ENCODE data around the gene ZNF423.

The ZNF423 gene

DNA sequence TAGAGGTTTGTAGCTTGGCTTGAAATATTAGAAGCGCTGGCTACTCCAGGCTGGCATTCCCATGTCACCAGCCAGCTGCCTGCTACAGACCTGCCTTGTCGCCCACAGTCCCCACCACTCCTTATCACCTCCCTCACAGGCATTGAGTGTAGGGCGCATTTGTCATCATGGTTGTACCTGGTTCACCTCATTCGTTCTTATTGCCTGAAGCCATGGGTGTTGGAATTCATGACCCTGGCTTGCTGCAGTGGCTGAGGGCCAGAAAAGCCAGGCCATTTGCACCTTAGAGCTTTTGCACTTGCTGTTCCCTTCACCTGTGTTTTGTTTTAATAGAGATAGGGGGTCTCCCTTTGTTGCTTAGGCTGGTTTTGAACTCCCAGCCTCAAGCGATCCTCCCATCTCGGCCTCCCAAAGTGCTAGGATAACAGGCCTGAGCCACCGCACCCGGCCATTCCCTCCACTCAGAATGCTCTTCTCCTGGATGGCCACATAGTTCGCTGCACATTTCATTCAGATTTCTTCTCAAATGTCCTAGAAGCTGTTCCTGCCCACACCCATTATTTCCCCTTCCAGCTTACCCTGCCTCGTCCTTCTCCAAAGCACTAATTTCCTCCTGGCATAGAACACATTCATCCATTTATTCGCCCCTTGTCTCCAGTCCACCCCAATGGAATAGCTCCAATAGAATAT, 384.7 kb downstream of the ZNF423 start:
- DNase-seq (ENCODE audit: low read depth), result no peak

- no peak for DNase-seq (ENCODE audit: low read depth)
Measured at GRCh38 chr16:49470513-49470991, 385.4 kb downstream of the ZNF423 start.

DNA sequence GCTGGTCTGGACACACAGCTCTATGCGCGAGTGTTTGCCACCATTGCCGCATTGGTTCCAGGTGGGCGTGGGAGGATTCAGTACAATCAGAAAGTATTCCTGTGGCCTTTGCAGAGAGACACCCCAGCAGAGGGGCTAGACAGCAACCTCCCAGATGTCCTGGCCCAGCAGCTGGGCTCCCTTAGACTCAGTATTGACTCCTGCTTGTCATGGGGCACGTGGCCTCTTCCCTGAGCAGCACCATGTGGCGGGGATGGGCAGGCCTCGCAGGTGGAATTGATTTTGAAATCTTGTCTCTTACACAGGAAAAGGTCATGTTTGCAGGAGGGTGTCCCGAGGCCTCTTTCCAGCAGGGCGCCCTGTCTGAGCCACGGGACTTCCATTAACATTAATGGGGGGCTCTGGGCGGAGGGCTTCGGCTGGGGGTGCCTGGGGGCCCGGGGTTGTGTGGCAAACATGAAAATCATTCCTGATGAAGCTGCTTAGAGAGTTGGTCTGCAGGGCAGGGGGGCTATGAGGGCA, 385.9 kb downstream of the ZNF423 start:
- DNase-seq (ENCODE audit: low read depth), result no peak

- no peak for DNase-seq (ENCODE audit: low read depth)
Measured at GRCh38 chr16:49469311-49469670, 386.6 kb downstream of the ZNF423 start.

- no peak for DNase-seq (ENCODE audit: low read depth)
Measured at GRCh38 chr16:49468611-49469310, 387.2 kb downstream of the ZNF423 start.

GRCh38 chr16:49467540-49468372, 388.2 kb downstream of the ZNF423 start:
- DNase-seq (ENCODE audit: low read depth), result no peak

DNA sequence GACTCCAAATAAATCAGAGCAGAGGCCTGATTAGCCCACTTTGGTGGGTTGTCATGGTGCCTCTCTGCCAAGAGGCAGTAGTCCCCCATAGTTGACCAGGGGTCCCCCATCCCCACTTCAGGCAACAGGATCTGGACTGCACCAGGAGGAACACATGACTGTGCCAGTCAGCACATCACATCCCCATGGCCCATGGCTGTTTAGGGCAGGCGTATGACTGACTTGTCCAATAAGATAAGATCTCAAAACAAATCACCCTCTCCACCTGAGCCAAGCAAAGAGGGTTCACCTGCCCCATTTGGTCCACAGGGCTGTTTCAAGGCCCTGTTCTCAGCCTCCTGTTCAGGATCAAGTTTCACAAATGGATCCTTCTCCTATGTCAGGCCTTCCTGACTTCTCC, 389.0 kb downstream of the ZNF423 start:
- DNase-seq (ENCODE audit: low read depth), result no peak

- DNase-seq (ENCODE audit: low read depth), result no peak
Measured at GRCh38 chr16:49466529-49466831, 389.4 kb downstream of the ZNF423 start.

- DNase-seq (ENCODE audit: low read depth), result no peak
Measured at GRCh38 chr16:49465661-49466528, 390.0 kb downstream of the ZNF423 start.

GRCh38 chr16:49464877-49465504, 390.9 kb downstream of the ZNF423 start:
- no peak for DNase-seq (ENCODE audit: low read depth)

- no peak for DNase-seq (ENCODE audit: low read depth)
Measured at GRCh38 chr16:49464093-49464492, 391.8 kb downstream of the ZNF423 start.

- DNase-seq (ENCODE audit: low read depth), result peak; percentile 41
Measured at GRCh38 chr16:49463529-49463928, 392.4 kb downstream of the ZNF423 start.

- no peak for DNase-seq (ENCODE audit: low read depth)
Measured at GRCh38 chr16:49462989-49463371, 392.9 kb downstream of the ZNF423 start.

- DNase-seq (ENCODE audit: low read depth), result no peak
Measured at GRCh38 chr16:49462362-49462988, 393.4 kb downstream of the ZNF423 start.

DNA sequence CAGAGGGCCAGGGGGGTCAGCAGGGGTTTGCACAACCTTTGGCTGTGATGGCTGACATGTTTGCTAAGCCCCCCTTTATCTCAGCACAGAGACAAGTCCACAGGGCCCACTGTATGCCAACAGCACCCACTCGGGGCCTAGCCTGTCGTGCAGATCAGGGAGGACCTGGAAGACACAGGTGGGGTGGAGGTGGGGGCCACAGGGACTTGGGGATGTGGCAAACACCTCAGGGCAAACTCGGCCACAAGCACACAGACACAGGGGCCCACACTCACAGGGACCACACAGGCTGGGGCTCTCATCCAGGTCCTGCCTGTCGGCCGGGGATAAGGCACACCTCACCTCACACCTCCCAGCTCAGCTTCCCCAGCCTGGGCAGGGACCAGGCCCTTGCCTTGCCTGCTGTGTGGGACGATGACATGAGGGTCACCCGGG, 394.4 kb downstream of the ZNF423 start:
- DNase-seq (ENCODE audit: low read depth), result no peak

DNA sequence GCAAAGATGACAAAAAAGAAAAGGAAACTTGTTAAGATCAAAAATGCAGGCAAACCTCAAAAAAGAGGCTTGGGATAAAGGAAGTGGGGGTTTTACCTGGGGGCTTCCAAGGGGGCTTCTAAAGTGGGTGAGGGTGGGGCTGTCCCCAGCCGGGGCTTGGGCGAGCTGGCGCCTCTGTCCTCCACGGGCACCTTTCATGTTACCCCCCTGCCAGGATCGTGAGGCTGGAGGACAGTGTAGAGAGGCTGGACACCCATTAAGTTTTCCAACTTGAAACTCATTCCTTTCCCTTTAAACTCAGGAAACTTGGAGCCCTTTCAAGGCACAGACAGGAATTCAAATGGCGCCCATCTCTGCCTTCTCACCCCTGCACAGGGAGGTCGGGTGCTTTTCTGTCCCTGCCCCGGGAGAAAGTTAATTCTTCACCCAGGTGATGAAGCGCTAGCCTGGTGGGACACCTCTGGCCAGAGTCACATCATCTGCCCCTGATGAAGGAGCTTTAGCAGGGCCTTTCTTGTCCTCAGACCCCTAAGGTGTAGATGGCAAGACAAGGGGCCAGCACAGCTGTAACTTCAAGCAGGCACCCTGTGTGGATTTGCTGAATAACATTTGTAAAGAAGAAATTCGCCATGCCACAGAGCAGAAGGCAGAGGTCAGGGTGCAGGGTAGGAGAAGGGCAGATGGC, 395.0 kb downstream of the ZNF423 start:
- DNase-seq (ENCODE audit: low read depth), result no peak

GRCh38 chr16:49459953-49460735, 395.8 kb downstream of the ZNF423 start:
- no peak for DNase-seq (ENCODE audit: low read depth)

DNA sequence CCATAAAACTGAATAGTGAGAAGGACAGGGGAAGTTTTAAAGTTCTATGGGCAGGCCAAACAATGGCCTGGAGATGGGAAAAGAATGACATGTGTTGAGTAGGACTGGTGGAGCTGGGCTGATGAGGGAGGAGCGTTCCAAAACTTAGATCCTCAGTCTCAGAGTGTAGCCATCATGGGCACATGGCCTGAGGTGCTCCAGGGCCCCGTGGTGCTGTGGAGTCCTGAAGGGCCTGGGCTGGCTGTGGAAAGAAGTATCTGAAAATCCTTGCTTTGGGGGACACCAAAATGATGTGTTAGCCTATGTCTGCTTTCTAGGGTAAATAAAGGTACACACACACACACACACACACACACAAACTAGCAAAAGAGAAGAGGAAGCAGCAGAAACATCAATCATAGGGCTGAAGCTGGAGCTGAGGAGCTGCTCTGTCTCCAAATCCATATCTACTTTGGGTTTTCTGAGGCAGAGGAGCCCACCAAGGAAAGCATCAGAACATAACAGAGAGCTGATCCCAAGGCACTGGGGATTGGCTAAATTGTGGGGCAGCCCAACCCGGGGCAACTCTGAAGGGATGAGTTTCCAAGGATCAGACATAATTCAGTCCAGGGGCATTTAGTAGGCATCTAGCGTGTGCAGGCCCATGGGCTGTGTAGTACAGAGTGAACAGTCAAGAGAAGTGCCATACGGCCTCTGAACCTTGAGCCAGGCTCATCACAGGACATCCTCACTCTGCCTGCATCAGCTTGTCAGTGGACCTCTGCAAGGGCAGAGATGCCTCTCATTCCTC, 397.1 kb downstream of the ZNF423 start:
- DNase-seq (ENCODE audit: low read depth), result no peak

DNA sequence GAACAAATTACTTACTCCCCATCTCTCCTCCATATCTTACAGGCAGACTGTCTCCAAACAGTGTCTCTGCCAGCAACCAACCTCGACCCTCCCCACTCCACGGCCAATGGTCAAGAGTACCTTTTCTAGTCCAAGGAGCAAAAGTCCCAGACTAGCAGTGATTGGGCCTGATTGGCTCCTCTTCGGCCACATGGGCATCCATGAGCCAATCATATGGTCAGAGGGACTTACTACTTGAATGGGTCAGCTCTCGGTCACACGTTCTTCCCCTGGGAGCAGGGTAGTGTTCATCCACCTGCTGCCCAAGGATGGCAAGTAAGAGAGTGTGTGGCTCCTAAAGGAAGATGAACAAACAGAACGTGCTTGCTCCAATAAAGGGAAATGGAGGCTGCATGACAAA, 397.7 kb downstream of the ZNF423 start:
- no peak for DNase-seq (ENCODE audit: low read depth)
